ENCODE data around the gene XYLT2.

The XYLT2 gene

GRCh38 chr17:50365649-50366393 lies 19.9 kb downstream of the XYLT2 start:
- no peak for DNase-seq

- no peak for DNase-seq
These were observed 21.5 kb downstream of the XYLT2 start for GRCh38 chr17:50367401-50367800.

GRCh38 chr17:50370052-50370451 lies 24.1 kb downstream of the XYLT2 start:
- DNase-seq: no peak

GRCh38 chr17:50371526-50371925 lies 25.6 kb downstream of the XYLT2 start:
- DNase-seq: no peak

- DNase-seq: no peak
These were observed 26.4 kb downstream of the XYLT2 start for GRCh38 chr17:50372222-50372757.

GRCh38 chr17:50372758-50373556 lies 27.0 kb downstream of the XYLT2 start, which contains the start of the genes EME1 and MRPL27:
Gene EME1, plus strand, starts transcription at chr17:50373229. Its CDS starts 1,980 bp downstream, at chr17:50375209.
Gene MRPL27, minus strand, starts transcription at chr17:50373184. Its CDS starts 14 bp downstream, at chr17:50373170.
- peak; percentile 95 for DNase-seq

GRCh38 chr17:50373705-50374104 lies 27.8 kb downstream of the XYLT2 start:
- DNase-seq: no peak

GRCh38 chr17:50375858-50376538 lies 30.1 kb downstream of the XYLT2 start:
- no peak for DNase-seq

GRCh38 chr17:50379351-50380132 lies 33.6 kb downstream of the XYLT2 start:
- DNase-seq: no peak

- peak; percentile 18 for DNase-seq
These were observed 34.7 kb downstream of the XYLT2 start for GRCh38 chr17:50380369-50381259.

GRCh38 chr17:50381260-50381815 lies 35.4 kb downstream of the XYLT2 start:
- no peak for DNase-seq

- DNase-seq: no peak
These were observed 36.0 kb downstream of the XYLT2 start for GRCh38 chr17:50381920-50382319.

- DNase-seq: no peak
These were observed 37.0 kb downstream of the XYLT2 start for GRCh38 chr17:50382931-50383330.

- DNase-seq: no peak
These were observed 40.6 kb downstream of the XYLT2 start for GRCh38 chr17:50386510-50386909.

GRCh38 chr17:50388728-50389127 lies 42.8 kb downstream of the XYLT2 start:
- no peak for DNase-seq

GRCh38 chr17:50389534-50389933 lies 43.6 kb downstream of the XYLT2 start:
- DNase-seq: no peak

GRCh38 chr17:50392621-50393020 lies 46.7 kb downstream of the XYLT2 start:
- no peak for DNase-seq

GRCh38 chr17:50393700-50394099 lies 47.8 kb downstream of the XYLT2 start:
- DNase-seq: no peak

- DNase-seq: peak; percentile 51
These were observed 48.8 kb downstream of the XYLT2 start for GRCh38 chr17:50394711-50395110.

- DNase-seq: peak; percentile 42
These were observed 50.6 kb downstream of the XYLT2 start for GRCh38 chr17:50396261-50397110.
